CD4-positive, alpha-beta T cell treated with Interleukin-15 for 1 hour (primary cell): Measurements from ENCODE around the gene SFMBT1.
A peak's percentile ranks its signal among the peaks of the same experiment; 100 is the strongest.

ENCODE experiments used
- DNase-seq: peaks from one replicate; pipeline ENCODE4 v3.0.0-alpha.2; 2020

The SFMBT1 gene, protein sequence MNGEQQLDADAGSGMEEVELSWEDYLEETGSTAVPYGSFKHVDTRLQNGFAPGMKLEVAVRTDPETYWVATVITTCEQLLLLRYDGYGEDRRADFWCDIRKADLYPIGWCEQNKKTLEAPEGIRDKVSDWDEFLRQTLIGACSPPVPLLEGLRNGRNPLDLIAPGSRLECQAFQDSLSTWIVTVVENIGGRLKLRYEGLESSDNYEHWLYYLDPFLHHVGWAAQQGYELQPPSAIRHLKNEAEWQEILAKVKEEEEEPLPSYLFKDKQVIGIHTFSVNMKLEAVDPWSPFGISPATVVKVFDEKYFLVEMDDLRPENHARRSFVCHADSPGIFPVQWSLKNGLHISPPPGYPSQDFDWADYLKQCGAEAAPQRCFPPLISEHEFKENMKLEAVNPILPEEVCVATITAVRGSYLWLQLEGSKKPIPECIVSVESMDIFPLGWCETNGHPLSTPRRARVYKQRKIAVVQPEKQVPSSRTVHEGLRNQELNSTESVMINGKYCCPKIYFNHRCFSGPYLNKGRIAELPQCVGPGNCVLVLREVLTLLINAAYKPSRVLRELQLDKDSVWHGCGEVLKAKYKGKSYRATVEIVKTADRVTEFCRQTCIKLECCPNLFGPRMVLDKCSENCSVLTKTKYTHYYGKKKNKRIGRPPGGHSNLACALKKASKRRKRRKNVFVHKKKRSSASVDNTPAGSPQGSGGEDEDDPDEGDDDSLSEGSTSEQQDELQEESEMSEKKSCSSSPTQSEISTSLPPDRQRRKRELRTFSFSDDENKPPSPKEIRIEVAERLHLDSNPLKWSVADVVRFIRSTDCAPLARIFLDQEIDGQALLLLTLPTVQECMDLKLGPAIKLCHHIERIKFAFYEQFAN

DNA sequence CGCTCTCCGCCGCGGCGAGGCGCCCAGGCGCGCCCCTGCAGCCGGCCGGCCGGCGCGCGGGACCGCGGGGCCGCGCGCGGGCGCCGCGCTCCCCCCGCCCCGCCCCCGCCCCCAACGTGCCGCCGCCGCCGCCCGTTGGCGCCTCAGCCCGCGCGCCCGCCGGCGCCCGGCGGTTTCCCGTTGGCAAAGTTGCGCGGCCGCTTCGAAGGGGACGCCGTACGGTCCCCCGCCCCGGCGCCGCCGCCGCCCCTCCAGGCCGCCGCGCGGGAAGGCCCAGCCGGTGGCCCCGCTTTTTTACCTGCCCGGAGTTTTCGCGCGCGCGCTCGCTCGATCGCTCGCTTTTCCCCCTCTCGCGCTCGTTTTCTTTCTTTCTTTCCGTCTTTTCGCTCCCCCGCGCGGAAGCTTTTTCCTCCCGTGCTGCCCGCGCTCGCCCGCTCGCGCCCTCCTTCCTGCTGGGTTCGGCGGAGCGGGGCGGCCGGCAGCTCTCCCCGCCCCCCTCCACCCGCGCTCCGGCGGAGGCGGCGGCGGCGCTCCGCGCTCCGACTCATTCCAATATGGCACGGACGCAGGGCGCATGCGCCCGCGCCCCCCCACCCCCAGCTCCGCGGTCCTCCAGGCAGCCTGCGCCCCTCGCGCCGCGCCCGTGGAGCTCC is at the start of gene SFMBT1:
SFMBT1 (minus strand) TSS at position 556 of the 653 bp plus-strand sequence. CDS start 76,945 bp downstream, outside the sequence.
- DNase-seq, result peak; percentile 80

DNA sequence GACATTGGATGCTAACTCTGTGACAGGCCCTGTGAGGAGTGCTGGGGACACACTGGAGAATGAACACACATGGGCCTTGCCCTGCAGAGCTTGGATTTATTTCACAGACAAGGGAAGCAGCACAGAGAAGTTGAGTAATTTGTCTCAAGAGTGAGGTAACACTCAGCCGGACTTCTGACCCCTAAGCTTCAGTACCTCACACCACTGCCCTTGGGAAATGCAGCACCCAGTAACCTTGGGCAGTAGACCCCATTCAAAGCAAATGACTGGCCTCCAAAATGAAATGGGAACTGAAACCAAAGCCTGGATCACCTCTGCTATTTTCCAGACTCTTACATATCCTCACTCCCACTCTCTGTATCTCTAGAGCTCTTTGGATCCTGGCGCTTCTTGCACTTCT is 47.1 kb upstream of the SFMBT1 start:
- no peak for DNase-seq

DNA sequence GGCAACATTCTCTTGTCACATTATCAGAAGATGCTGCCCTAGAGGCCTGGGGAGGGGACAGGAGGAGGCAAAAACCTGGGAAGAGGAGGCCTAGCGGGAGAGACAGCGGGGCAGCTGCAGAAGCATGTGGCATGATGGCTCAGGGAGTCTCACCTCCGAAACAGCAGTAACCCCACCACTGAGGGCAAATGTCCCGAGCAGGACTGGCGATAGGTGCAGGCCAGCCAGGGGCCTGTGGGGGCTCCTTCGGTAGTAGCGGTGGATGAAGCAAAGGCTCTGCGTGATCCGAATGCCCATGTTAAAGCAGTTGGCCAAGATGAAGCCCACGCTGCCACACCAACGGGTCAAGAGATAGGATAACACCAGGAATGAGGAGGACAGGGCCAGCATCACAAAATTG is 46.3 kb upstream of the SFMBT1 start:
- DNase-seq, result no peak

DNA sequence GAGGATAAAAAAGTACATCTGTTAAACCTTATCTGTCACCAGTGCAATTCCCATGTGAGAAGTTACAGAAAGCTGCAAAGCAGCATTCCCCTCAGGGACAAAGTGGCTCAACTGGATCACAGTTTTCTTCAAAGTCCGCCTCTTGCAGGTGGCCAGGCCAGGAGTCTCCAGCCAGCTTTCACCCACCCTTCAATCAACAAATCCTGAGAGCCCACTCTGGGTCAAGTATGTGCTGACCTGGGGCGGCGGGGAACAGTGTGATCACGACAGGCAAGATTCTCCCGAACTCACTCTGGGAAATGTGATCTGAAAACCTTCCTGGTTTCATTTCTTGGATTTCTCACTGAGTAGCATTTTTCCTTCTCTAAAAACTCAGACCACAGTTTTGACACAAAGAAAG is 45.1 kb upstream of the SFMBT1 start:
- DNase-seq, result no peak

DNA sequence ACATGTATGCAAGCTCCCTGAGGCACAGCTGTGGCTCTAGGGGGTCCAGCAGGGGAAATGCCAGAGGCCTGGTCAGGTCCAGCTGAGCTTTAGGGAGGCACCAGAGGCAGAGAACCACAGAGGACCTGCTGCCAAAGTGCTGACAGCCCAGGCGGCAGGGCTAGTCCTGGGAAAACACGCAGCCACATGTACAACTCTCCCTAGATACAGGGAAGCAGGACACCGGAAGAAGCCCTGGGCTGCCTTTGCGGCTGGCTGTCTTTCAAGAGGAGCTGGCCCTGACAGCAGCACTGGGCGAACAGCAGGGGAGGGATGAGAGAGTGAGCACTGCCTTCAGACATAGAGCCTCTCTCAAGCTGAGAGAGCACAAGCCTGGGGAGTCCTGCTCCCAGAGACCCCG is 43.6 kb upstream of the SFMBT1 start:
- no peak for DNase-seq

DNA sequence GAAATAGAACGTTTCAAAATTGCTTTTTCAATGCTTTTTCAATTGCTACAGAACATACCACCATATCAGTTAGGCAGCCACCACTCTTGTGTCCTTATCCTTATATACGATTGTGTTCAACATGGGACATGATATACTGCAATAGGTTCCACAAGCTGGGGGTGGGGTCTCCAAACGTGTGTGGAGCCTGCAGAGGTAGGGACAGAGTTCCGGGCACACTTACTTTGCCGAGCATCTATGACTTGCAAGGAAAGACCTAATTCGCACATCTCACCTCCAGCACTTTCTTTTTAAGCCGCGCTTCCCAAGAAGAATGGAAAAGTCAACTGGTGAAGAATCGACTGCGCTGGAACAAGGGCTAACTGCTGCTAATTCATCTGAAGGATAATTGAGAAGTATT is 39.6 kb upstream of the SFMBT1 start:
- no peak for DNase-seq

DNA sequence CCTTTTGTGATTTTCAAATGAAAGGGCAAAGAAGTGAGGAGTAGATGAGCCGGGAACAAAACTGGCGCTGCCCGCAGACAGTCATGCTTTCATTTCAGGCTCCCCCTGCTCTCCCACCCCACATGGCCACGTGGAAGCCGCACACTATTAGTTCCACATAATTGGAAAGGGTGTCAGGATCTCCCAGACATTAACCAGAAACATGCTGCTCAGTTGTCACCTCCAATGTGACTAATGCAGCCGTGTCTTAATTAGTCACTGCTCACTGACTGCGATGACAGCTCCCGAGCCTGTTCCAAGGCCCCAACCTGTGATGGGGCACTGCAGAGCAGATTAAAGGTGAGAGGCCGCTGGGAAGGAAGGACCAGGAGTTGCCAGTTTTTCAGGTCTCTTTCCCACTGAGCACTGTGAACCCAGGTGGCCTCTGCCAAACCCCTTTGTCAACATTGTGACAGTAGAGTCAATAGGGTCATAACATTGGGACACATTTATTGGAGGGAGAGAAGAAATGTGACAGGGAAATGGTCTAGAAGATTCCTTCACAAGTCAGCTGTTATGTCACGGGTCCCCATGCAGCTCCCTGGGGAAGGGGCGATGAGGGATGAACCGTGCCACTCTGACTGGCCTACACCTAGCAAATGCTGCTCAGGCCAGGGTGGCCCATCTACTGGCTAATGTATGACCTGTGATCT is 38.6 kb upstream of the SFMBT1 start:
- no peak for DNase-seq

DNA sequence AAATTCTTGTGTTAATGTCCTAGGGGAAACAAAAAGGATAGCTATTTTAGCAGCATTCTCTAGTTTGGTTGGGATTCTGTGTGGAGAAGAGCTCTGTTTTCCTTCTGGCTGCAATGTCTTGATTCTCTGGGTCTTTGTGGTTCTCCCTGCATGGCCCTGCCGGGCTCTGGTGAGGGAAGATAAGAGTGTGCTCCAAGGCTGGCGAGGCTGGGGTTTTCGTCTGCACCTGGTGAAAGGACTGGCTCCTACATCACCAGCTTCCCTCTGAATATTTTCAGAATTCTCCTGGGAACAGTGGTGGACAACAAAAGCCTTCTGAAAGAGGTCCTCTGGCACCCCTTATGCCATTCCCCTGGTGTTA is 38.1 kb upstream of the SFMBT1 start:
- no peak for DNase-seq

DNA sequence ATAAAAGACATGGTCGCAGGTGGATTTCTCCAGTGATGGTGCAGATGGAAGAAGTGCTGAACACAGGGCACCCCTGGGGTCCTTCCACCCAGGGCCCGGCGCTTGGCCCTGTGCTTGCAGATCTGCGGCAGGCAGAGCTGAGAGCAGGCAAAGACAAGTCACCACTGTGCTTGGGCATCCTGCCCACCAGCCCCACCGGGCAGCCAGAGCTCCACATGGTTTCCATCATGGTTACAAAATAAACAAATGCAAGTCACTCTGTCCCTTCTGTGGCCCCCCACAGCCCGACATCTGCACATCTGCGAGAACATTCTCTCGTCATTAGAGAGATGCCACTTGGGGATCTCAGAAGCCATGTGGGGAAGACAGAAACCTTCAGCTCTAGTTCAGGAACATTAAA is 37.6 kb upstream of the SFMBT1 start:
- no peak for DNase-seq

DNA sequence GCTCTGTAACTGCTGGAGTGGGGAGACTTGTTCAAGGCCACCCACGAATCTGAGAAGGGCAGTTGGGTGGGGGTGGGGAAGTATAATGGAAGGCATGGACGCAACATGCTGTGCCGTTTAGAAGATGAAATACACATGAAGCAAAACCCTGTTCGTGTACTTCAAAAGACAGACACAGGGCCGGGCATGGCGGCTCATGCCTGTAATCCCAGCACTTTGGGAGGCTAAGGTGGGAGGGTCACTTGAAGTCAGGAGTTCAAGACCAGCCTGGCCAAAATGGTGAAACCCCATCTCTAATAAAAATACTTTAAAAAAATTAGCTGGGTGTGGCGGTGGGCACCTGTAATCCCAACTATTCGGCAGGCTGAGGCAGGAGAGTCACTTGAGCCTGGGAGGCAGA is 36.9 kb upstream of the SFMBT1 start:
- DNase-seq, result no peak

DNA sequence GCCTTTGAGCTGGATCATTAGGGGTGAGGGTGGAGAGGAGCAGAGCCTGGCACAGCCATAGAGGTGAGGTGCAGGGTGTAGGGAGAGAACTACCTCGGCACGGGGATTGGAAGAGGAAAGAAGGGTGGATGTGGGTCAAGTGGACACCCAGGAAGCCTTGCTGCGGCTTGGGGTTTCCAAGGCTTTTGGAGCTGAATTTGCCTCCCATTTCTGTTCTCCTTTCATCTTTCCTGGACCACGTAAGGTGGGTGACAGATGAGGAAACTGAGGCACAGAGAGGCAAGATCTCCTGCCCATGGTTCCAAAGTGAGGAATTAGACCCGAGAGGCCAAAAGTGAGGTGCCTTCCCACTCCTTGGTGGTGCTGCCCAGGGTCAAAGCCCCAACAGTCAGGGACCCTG is 35.4 kb upstream of the SFMBT1 start:
- no peak for DNase-seq

DNA sequence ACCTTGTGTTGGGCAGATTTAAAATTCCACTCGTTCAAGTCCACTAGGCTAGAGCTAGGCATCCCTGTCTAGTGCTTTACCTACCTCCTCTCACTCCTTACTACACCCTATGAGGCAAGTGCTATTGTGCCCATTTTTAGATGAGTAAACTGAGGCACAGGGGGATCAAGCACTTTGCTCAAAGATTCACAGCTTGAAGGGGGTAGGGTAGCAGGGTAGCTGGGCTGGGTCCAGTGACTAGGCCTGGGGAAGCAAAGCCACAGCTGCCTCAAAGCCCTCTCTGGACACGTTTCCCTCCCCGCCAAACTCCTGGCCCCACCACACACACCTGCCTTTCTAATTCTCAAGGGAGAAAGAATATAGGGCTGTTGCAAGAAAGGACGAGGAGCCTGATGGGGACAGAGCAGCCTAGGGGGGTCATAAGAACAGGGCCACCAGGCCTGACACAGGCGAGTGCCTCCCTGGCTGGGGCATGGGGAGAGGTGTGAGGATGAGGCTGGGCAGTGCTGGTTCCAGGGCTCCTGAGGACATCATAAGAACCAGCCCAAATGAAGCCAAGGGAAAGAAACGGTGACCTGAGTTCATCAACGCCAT is 34.8 kb upstream of the SFMBT1 start:
- DNase-seq, result no peak

DNA sequence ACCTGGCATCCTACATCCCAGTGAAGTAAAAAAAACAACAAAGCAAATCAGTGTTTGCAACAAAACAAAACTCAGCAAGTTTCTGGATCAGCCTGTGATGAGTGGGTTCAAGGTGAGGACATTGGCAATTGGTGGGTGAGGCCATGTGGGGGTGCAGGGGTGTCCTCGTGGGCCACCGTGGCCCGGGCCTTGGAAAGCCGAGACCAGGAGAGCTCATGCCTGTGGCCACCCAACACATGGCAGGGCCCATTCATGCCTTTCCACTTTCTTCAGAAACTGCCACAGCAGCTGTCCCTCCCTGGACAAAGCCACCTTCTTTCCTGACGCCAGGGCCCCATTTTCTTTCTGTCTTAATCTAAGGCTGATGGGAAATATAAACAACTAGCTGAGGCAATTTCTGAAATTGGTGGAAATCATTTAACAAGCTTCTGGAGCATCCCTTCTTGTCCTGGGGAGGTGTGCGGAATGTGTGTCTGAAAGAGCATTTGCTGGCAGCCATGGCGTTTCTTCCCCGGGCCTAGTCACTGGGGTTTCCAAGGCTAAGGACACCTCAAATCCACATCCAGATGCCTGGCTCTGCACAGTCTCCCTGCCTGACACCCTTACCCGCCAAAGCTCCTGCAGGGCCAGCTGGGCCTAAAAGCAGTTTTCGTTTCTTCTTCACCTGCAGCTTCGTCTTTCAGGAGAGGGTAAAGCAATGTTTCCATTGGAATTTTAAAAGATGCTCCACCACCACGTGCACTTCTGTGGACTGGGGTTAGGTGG is 34.1 kb upstream of the SFMBT1 start:
- no peak for DNase-seq

DNA sequence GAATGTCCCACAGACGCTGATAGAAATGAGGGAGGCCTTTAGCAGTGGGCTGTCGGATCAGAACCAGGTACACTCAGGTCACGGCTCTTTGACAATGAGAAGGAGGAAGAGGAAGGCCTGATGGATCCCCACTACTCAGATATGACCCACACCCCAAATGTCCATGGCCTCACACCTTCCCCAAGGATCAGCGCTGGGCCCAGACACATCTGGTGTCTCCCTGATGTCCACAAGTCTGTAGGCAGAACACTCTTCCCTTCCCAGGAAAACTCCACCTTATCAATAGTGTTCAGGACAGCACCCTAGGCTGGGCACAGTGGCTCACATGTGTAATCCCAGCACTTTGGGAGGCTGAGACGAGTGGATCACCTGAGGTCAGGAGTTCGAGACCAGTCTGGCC is 33.3 kb upstream of the SFMBT1 start:
- DNase-seq, result no peak

DNA sequence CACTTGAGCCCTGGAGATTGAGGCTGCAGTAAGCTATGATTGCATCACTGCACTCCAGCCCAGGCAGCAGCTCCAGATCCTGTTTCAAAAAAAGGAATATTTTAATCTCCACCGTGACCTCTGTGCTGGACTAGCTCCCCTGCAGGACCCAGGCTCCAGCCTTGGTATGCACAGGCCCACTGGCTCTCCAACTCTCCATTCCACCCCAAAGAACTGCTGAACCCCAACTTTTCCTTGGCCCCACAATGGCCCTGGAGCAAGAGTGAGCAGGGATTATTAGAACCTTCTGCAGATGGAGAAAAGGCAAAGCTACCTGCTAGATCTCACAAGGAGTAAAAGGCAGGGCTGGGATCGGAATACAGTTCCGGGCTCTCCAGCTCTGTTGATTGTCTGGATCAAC is 32.8 kb upstream of the SFMBT1 start:
- no peak for DNase-seq

DNA sequence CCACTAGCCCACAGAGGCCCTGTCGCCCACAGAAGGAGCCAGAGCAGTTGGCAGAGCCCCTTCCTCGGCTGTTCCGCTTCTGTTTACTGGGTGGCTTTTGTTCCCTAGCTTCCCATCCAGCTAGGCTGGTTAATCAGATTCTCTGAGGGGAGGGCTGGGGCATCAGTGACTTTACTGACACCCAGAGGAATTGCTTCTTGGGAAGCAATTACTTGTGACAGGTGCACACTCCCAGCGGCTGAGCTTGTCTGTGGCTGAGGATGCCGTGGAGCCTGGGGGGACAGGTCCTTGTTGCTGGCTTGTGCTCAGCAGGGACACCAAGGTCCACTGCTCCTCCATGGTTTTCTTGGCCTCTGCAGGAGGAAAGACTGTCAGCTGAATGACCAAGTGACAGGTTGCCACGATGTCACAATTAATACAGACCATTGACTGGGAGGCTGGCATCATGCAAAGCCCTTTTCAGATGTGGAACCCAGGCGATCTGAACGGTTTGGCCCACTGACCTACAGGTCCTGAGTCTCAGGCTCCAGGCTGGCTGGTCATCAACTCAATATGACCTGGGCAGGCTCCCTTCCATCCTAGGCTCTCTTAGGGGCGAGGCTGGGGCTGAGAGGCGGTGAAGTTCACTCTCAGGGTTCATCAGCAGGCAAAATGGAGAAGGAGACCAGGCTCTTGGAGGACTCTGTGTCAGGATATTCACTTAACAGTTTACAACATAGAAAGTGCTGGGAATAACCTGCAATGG is 31.8 kb upstream of the SFMBT1 start:
- DNase-seq, result no peak

DNA sequence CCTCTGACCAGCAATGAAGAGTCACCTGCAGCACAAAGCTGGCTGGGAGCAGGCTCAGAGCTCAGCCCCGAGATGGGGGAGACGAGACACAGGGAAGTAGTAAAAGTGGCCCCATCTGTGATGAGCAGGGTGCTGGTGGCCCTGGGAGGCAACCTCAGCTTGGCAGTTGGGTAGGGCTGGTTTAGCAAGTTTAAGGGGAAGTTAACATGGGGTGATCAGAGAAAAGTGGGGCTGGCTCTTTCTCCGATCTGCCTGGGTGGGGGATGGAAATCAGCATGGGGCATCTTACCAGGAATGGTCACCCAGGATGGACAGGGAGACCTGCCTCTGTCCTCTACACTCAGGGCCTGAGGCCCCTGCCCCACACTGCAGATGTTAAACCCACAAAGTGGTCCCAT is 29.9 kb upstream of the SFMBT1 start:
- DNase-seq, result no peak

DNA sequence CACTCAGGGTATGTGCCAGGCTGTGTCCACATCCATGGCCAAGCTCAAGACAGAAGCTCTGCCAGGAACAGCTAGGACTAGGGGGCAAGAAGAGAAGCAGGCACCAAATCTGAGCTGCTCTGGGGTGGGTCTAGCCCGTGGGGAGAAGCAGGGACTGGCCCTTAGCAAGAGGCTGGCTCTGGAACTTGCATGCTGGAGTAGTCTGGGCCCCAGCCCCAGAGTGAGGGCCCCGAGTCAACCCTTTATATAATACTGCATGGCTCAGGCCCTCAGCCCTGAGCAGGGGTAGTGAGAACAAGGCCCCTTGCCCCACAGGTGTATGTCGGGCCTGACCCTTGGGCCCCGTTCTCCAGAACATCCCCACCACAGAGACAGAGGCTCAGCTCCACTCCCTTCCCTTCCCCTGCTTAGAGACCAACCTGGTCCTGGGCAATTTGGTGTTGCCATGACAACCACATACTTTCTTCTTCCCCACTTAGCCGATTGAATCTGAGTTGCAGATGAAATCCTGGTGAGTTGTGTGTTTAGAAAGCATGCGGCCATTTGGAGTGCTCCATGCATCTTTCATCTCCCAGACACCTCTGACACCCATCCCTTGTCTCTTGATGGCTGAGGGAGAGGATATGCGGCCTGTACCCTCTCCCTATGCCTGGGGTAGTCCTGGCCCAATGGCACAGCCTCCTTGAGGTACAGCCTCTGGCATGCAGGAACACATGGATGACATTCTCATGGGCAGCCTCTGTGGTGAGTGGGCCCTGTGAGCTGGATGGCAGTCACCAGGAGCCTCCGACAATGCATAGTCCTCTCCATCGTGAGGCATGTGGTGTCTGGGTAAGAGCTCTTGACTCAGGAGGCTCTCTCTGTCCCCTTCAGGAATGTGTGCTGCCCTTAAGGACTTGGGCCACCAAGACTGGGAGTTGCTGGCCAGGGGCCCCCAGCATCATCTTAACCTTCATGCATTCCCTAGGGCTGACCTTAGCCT is 29.2 kb upstream of the SFMBT1 start:
- no peak for DNase-seq

DNA sequence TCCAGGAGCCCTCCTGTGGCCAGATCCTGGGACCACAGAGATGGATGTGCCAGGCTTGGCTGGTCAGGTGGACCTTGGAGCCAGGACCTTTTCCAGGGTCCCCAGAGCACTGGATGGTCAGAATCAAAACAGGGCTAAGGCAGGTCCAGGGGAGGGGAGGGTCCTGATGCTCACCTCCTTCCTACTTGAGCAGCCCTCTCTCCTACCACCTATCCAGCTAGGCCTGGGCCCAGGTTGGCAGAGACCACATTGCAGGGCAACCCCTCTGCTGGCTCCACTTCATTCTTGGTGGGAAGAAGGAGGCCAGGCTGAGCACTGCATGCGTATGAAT is 28.5 kb upstream of the SFMBT1 start:
- no peak for DNase-seq
